ENCODE results near the gene LDLRAD1.
"Not testable (repeated sequence)": the region's sequence is repeated elsewhere in the genome, so short reads cannot be mapped to it uniquely, and the experiment has no call there.

LDLRAD1 gene

GRCh38 chr1:53992085-53992874 is 25.7 kb downstream of the LDLRAD1 start:
- no peak for DNase-seq

- no peak for DNase-seq
These were observed 30.1 kb downstream of the LDLRAD1 start for GRCh38 chr1:53987880-53988279.

DNA sequence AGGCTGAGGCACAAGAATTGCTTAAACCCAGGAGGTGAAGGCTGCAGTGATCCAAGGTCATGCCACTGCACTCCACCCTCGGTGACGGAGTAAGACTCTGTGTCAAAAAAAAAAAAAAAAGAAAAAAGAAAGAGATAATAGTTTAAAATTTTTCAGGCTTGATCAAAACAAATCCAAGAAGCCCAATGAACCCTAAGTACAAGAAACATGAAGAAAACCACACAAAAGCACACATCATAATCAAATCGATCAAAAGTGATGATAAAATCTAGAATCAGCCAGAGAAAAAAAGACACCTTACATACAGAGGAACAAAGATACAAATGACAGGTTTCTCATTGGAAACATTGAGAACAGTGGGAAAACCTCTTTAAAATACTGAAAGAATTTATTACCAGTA is 31.5 kb downstream of the LDLRAD1 start:
- DNase-seq = no peak

DNA sequence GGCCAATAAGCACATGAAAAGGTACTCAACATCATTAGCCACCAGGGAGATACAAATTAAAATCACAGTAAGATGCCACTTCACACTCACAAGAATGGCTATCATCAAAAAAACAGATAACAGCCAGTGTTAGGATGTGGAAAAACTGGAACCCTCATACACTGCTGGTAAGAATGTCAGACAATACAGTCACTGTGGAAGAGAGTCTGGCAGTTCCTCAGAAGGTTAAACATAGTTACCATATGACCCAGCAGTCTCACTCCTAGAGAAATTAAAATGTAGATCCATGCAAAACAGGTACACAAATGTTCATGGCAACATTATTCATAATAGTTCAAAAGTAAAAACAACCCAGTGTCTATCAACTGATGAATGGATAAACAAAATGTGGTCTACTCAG is 33.3 kb downstream of the LDLRAD1 start:
- DNase-seq = no peak

- DNase-seq = no peak
These were observed 35.3 kb downstream of the LDLRAD1 start for GRCh38 chr1:53982763-53983104.

GRCh38 chr1:53982034-53982762 is 35.8 kb downstream of the LDLRAD1 start:
- no peak for DNase-seq

DNA sequence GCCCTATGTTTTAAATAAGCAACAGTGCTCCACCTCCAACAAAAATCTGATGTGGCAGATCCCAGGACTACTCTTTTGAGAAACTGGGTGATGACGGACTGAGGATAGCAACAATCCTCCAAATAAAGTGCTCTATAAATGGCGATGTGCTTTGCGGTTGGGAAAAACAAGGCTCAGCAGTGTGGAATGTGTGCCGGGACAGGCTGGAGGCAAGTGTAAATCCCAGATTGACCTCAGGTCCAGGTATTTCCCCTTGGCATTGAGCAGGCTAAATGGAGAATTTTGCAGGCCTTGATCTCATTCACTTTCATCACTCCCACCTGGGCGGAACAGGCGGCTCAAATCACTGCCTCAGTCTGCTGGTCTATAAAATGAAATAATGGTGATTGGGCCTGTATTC is 36.8 kb downstream of the LDLRAD1 start:
- no peak for DNase-seq

GRCh38 chr1:53979712-53980450 is 38.1 kb downstream of the LDLRAD1 start:
- DNase-seq = no peak

DNA sequence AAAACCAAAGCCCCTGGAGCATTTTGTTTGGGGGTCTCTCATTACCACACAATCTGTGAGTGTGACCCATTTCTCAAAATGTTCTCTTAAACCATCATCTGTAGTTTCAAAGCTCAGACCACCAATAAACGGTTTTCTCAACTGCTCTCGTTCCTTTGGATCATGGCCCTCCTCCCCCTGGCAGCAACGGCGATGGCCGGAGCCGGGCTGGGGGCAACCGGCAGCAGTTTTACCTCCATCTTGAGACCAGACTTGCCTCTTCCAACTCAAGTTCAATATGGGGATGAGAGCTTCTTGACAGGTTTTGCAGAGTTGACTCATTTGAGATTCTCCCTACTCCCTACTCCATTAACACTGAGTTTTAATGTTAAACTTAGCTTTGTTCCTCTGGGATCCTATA is 42.1 kb downstream of the LDLRAD1 start:
- no peak for DNase-seq

DNA sequence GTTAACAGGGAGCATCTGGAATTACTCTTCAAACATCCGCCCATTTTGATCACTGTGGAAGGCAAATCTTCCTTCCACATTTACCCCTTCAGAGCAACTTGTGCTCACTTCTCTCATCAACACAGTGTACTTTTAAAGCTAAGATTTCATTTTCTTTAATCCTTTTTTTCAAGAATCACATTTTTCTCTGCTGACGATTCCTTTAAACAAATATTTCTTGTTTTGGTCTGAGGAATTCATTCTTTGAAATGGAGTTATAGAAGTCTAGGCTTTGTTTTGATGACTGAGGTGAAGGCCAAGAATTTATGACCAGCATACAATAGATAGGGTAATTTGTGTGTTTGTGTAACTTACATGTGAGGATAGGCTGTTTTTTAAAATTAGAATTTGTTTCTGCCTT is 46.3 kb downstream of the LDLRAD1 start:
- no peak for DNase-seq

- DNase-seq = not testable (repeated sequence)
These were observed 48.7 kb downstream of the LDLRAD1 start for GRCh38 chr1:53969323-53969722.

DNA sequence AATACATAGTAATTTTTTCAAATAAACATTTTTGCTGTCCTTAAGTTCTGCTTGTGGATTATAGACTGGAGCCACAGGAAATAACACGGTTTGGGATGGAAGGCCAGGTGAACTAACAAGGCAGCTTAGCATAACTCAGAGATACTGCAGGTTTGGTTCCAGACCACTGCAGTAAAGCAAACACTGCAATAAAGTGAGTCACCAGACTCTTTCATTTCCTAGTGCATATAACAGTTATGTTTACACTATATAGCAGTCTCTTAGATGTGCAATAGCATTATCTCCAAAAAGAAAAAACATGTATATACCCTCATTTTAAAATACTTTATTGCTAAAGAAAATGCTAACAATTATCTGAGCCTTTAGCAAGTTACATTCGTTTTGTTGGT is 49.9 kb downstream of the LDLRAD1 start:
- DNase-seq = no peak

GRCh38 chr1:53967409-53968124 is 50.4 kb downstream of the LDLRAD1 start:
- no peak for DNase-seq

GRCh38 chr1:53966794-53967193 is 51.2 kb downstream of the LDLRAD1 start:
- DNase-seq = no peak

DNA sequence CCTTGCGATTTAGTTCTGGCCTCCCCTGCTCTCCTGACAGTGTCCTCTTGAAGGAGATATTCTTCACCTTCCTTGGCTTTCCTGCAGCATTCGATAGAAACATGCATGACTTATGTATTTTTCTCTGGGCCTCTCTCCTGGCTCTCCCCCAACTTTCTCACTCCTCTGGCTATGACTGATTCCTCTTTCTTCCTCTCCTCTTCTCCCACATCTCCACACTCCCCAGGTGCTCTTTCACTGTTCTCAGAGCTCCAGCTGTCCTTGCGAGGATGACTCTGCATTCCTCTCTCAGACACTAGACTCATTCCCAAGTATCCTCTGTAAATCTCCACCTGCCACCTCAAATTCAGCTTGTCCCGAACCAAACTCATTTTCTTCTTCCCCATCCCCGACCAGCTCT is 53.9 kb downstream of the LDLRAD1 start:
- DNase-seq = no peak

GRCh38 chr1:53963460-53963859 is 54.5 kb downstream of the LDLRAD1 start:
- DNase-seq = no peak

DNA sequence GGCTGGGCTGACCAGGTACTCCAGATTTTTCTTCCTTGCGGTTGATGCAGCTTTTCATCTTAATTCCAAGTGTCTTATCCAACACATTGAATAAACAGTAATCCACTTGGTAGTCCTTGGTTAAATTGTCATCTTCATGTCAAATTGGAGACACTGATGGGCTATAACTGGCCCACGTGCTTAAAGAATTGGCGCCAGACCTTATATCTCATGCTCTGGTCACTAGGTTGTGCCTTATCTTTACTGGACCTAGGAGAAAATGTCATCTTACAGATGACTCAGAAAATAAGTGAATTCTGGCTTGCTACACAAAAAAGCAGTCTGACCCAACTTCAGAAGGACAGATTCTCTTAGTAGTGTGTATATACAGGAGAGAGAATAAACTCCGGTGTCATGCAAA is 55.6 kb downstream of the LDLRAD1 start:
- no peak for DNase-seq

- no peak for DNase-seq
These were observed 58.2 kb downstream of the LDLRAD1 start for GRCh38 chr1:53959664-53960250.
